A673 (cell line): ENCODE results near the gene OSBPL3. TPM values are rescaled to one million over a fixed set of nuclear protein-coding genes. Genes with fewer than 3 reads are reported as not detected.

Experiments
- BruUV-seq: library from RNA; stranded (reverse); fragments of 400-500 nt; replicated peaks from 2 replicates; lab custom pipeline; 2021; lab: Mats Ljungman, UMichigan
- CTCF ChIA-PET: fragments of 300-600 bp; sonication (Branson Sonifier 250); formaldehyde crosslinking; loops from one replicate; lab custom pipeline; 2022; ENCODE audit warnings: antibody characterized with exemption; lab: Charles Lee
- POLR2A ChIA-PET: fragments of 300-600 bp; sonication (Branson Sonifier 250); formaldehyde crosslinking; loops from one replicate; lab custom pipeline; 2022; ENCODE audit warnings: antibody characterized with exemption; ENCODE audit not compliant: low non-redundant PET; lab: Charles Lee
- DNase-seq: peaks from one replicate; pipeline ENCODE4 v3.0.0-alpha.2; 2015; ENCODE audit warnings: low spot score
- H3K27ac ChIP-seq: fragments of 200-600 bp; sonication (generic); 2 replicates; pipeline ENCODE4 v1.5.1; 2016; ENCODE audit warnings: mixed run types, low read depth, mild to moderate bottlenecking, mixed read lengths, antibody characterized with exemption, low read length; ENCODE audit not compliant: poor library complexity, severe bottlenecking
- H3K27me3 ChIP-seq: fragments of 200-600 bp; sonication (generic); replicated peaks from 2 replicates; pipeline ENCODE4 v1.6.1; 2017; ENCODE audit warnings: mixed run types, low read depth, mild to moderate bottlenecking, mixed read lengths, antibody characterized with exemption, low read length; ENCODE audit not compliant: insufficient read depth, poor library complexity
- H3K36me3 ChIP-seq: fragments of 200-600 bp; sonication (generic); 2 replicates; pipeline ENCODE4 v1.6.1; 2016; ENCODE audit warnings: mixed run types, mild to moderate bottlenecking, mixed read lengths, antibody characterized with exemption, low read length; ENCODE audit not compliant: insufficient read depth, poor library complexity, severe bottlenecking
- H3K4me1 ChIP-seq: fragments of 200-600 bp; sonication (generic); 2 replicates; pipeline ENCODE4 v1.6.1; 2017; ENCODE audit warnings: mixed run types, mild to moderate bottlenecking, mixed read lengths, antibody characterized with exemption, low read length; ENCODE audit not compliant: insufficient read depth, poor library complexity, severe bottlenecking
- H3K4me3 ChIP-seq: fragments of 200-600 bp; sonication (generic); 2 replicates; pipeline ENCODE4 v1.5.1; 2016; ENCODE audit warnings: low read depth, mixed run types, mild to moderate bottlenecking, mixed read lengths, low read length; ENCODE audit not compliant: poor library complexity, severe bottlenecking
- H3K9me3 ChIP-seq: fragments of 200-600 bp; sonication (generic); 2 replicates; pipeline ENCODE4 v1.6.1; 2016; ENCODE audit warnings: mixed run types, low read depth, mild to moderate bottlenecking, mixed read lengths, antibody characterized with exemption, low read length; ENCODE audit not compliant: poor library complexity, severe bottlenecking
- CTCF ChIP-seq: fragments of 300-800, 200-600 bp; sonication (generic); conservative IDR thresholded peaks from 2 replicates; pipeline ENCODE4 v1.5.1; 2017; ENCODE audit warnings: low read depth, mild to moderate bottlenecking, antibody characterized with exemption, low read length, moderate library complexity, mixed read lengths
- EZH2 ChIP-seq: fragments of 200-600 bp; sonication (generic); IDR thresholded peaks from 2 replicates; pipeline ENCODE4 v1.6.1; 2017; ENCODE audit warnings: borderline replicate concordance, low read depth, mild to moderate bottlenecking, mixed read lengths, antibody characterized with exemption, low read length; ENCODE audit not compliant: poor library complexity, severe bottlenecking
- intact Hi-C: fragments of 100-400 bp; cut with micrococcal nuclease; formaldehyde crosslinking; loops from one replicate; pipeline ENCODE4 v1.10.0; 2022; ENCODE audit not compliant: unreplicated experiment
- total RNA-seq: library from RNA; stranded (reverse); gene quantifications from 2 replicates; pipeline ENCODE4 v1.2.3, GENCODE V29; 2021

Gene OSBPL3
- total RNA-seq, 1 experiment from 2014 or later, result 21.4 TPM

- CTCF ChIA-PET, result no interaction called here
- TF ChIP-seq EZH2, result no peak
- no peak for TF ChIP-seq CTCF
- intact Hi-C loops, result no loop called here
- no peaks in the 10 kb centered on the region for H3K36me3 ChIP-seq
- no peak overlapping the region for H3K27ac ChIP-seq
- no peaks in the 10 kb centered on the region for H3K9me3 ChIP-seq
- BruUV-seq, result no TSS peak
- H3K27me3 ChIP-seq, result no peaks in the 10 kb centered on the region
- POLR2A ChIA-PET, result no interaction called here
- H3K4me1 ChIP-seq, result peaks cover 6% of the 10 kb centered on the region
- no peak for DNase-seq
- H3K4me3 ChIP-seq, result no peak overlapping the region
These were observed 109.2 kb downstream of the OSBPL3 start for GRCh38 chr7:24870766-24871165.

GRCh38 chr7:24869572-24869971 lies 110.4 kb downstream of the OSBPL3 start:
- H3K9me3 ChIP-seq, result no peaks in the 10 kb centered on the region
- H3K27ac ChIP-seq, result no peak overlapping the region
- peaks cover 6% of the 10 kb centered on the region for H3K4me1 ChIP-seq
- intact Hi-C loops, result no loop called here
- ChIA-PET CTCF (no interaction called here), POLR2A (no interaction called here)
- no peak overlapping the region for H3K4me3 ChIP-seq
- H3K36me3 ChIP-seq, result no peaks in the 10 kb centered on the region
- no peak for DNase-seq
- H3K27me3 ChIP-seq, result no peaks in the 10 kb centered on the region
- no TSS peak for BruUV-seq
- no peak for TF ChIP-seq CTCF
- TF ChIP-seq EZH2, result no peak

- no peak for TF ChIP-seq EZH2
- TF ChIP-seq CTCF, result no peak
- no peaks in the 10 kb centered on the region for H3K9me3 ChIP-seq
- H3K27me3 ChIP-seq, result no peaks in the 10 kb centered on the region
- H3K36me3 ChIP-seq, result no peaks in the 10 kb centered on the region
- intact Hi-C loops, result no loop called here
- no peaks in the 10 kb centered on the region for H3K4me1 ChIP-seq
- H3K4me3 ChIP-seq, result no peak overlapping the region
- CTCF ChIA-PET, result no interaction called here
- no peak for DNase-seq
- POLR2A ChIA-PET, result no interaction called here
- no TSS peak for BruUV-seq
- no peak overlapping the region for H3K27ac ChIP-seq
These were observed 111.2 kb downstream of the OSBPL3 start for GRCh38 chr7:24868741-24869140.
